Measurements from ENCODE around the gene MRPL49. TPM values are rescaled to one million over a fixed set of nuclear protein-coding genes. Genes with fewer than 3 reads are reported as not detected.
A peak's percentile ranks its signal among the peaks of the same experiment; 100 is the strongest.

The MRPL49 gene
- total RNA-seq, 1 donor from 2014 or later: 38.3 TPM

- Histone ChIP-seq H3K27me3 (no peaks in the 10 kb centered on the region), H3K36me3 (no peaks in the 10 kb centered on the region), H4K20me1 (ENCODE audit: low read depth) (no peaks in the 10 kb centered on the region), H3K4me3 (no peak overlapping the region), H3F3A (ENCODE audit: low read depth) (peaks cover 3% of the 10 kb centered on the region), H3K9ac (no peak overlapping the region), H2AFZ (replicated peaks) (no peak overlapping the region), H3K9me3 (ENCODE audit: low read depth) (no peaks in the 10 kb centered on the region), H3K79me2 (ENCODE audit: low read depth) (no peaks in the 10 kb centered on the region), H3K27ac (no peak overlapping the region), H3K4me2 (no peak overlapping the region), H3K4me1 (no peaks in the 10 kb centered on the region)
- Mint-ChIP-seq H3K9me3 (no peaks in the 10 kb centered on the region), H3K4me1 (peaks cover 5% of the 10 kb centered on the region), H3K27me3 (ENCODE audit: insufficient read depth, low read depth) (no peaks in the 10 kb centered on the region), H3K4me3 (no peak overlapping the region), H3K27ac (no peak overlapping the region), H3K36me3 (no peaks in the 10 kb centered on the region)
- no peak for DNase-seq (ENCODE audit: low spot score)
- TF ChIP-seq EZH2phosphoT487 (IDR thresholded peaks at IDR 0.05) (no peak), CTCF (IDR thresholded peaks at IDR 0.05) (no peak), EZH2 (IDR thresholded peaks at IDR 0.05) (no peak)
Observed at GRCh38 chr11:65167656-65168055, 45.5 kb downstream of the MRPL49 start.

- Histone ChIP-seq H3K79me2 (ENCODE audit: low read depth) (no peaks in the 10 kb centered on the region), H3K4me3 (no peak overlapping the region), H3K27ac (no peak overlapping the region), H3K9me3 (ENCODE audit: low read depth) (no peaks in the 10 kb centered on the region), H3K9ac (no peak overlapping the region), H3K36me3 (no peaks in the 10 kb centered on the region), H2AFZ (replicated peaks) (peak overlapping the region; percentile 87), H3F3A (ENCODE audit: low read depth) (peaks cover 3% of the 10 kb centered on the region), H4K20me1 (ENCODE audit: low read depth) (no peaks in the 10 kb centered on the region), H3K27me3 (no peaks in the 10 kb centered on the region), H3K4me1 (no peaks in the 10 kb centered on the region), H3K4me2 (no peak overlapping the region)
- Mint-ChIP-seq H3K36me3 (no peaks in the 10 kb centered on the region), H3K27ac (peak overlapping the region; percentile 30), H3K4me3 (no peak overlapping the region), H3K4me1 (peaks cover 5% of the 10 kb centered on the region), H3K27me3 (ENCODE audit: insufficient read depth, low read depth) (no peaks in the 10 kb centered on the region), H3K9me3 (no peaks in the 10 kb centered on the region)
- no peak for TF ChIP-seq EZH2 (IDR thresholded peaks at IDR 0.05)
- no peak for TF ChIP-seq CTCF (IDR thresholded peaks at IDR 0.05)
- no peak for TF ChIP-seq EZH2phosphoT487 (IDR thresholded peaks at IDR 0.05)
- no peak for DNase-seq (ENCODE audit: low spot score)
Observed at GRCh38 chr11:65169164-65169641, 47.1 kb downstream of the MRPL49 start.

GRCh38 chr11:65170058-65170534 lies 48.0 kb downstream of the MRPL49 start, which contains the start of gene SPDYC:
TSS of gene SPDYC (plus strand) at chr11:65170233. CDS start at chr11:65171358, 1,125 bp downstream.
- Mint-ChIP-seq H3K4me1 (peaks cover 5% of the 10 kb centered on the region), H3K36me3 (no peaks in the 10 kb centered on the region), H3K4me3 (no peak within 1 kb of the TSS), H3K27ac (peak within 1 kb of the TSS; percentile 30), H3K27me3 (ENCODE audit: insufficient read depth, low read depth) (no peaks in the 10 kb centered on the region), H3K9me3 (no peaks in the 10 kb centered on the region)
- Histone ChIP-seq H4K20me1 (ENCODE audit: low read depth) (no peaks in the 10 kb centered on the region), H3K4me1 (no peaks in the 10 kb centered on the region), H3F3A (ENCODE audit: low read depth) (peaks cover 3% of the 10 kb centered on the region), H3K4me2 (no peak within 1 kb of the TSS), H3K9ac (no peak within 1 kb of the TSS), H3K27me3 (no peaks in the 10 kb centered on the region), H3K79me2 (ENCODE audit: low read depth) (no peaks in the 10 kb centered on the region), H2AFZ (replicated peaks) (peak within 1 kb of the TSS; percentile 87), H3K4me3 (no peak within 1 kb of the TSS), H3K9me3 (ENCODE audit: low read depth) (no peaks in the 10 kb centered on the region), H3K36me3 (no peaks in the 10 kb centered on the region), H3K27ac (no peak within 1 kb of the TSS)
- TF ChIP-seq EZH2 (IDR thresholded peaks at IDR 0.05) (no peak), EZH2phosphoT487 (IDR thresholded peaks at IDR 0.05) (no peak), CTCF (IDR thresholded peaks at IDR 0.05) (no peak)
- no peak for DNase-seq (ENCODE audit: low spot score)
